Stimulated activated CD4-positive, alpha-beta T cell treated with anti-CD3 and anti-CD28 coated beads, TNF-alpha, amount 100 ng/mL, for 4 hours (primary cell): ENCODE measurements around the gene BTNL3.
"Not testable (repeated sequence)": the region's sequence is repeated elsewhere in the genome, so short reads cannot be mapped to it uniquely, and the experiment has no call there.

ENCODE experiments used
- DNase-seq, 3 experiments: peaks; one replicate each; pipeline ENCODE4 v3.0.0-alpha.2; 2020; ENCODE audit warnings: low read depth in 3 of 3

Gene BTNL3, protein sequence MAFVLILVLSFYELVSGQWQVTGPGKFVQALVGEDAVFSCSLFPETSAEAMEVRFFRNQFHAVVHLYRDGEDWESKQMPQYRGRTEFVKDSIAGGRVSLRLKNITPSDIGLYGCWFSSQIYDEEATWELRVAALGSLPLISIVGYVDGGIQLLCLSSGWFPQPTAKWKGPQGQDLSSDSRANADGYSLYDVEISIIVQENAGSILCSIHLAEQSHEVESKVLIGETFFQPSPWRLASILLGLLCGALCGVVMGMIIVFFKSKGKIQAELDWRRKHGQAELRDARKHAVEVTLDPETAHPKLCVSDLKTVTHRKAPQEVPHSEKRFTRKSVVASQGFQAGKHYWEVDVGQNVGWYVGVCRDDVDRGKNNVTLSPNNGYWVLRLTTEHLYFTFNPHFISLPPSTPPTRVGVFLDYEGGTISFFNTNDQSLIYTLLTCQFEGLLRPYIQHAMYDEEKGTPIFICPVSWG

DNA sequence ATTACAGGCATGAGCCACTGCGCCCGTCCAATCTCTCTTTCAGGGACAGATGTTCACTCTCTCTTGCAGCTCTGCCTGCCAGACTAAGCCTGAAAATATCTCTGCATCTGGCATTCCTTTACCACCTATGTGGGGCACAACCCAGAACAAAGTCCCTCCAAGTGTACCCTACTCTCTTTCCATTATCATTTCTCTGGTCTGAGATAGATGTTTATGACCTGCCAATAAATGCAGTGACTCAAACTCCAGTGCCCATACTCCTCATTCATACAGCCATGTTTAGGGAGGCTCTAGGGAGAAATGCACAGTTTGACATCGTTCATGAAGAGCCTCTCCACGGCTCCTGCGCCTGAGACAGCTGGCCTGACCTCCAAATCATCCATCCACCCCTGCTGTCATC lies at the start of gene BTNL3:
BTNL3 (plus strand) TSS at position 255 of the 400 bp plus-strand sequence. CDS start 183 bp downstream, outside the sequence.
- DNase-seq, result no peak

DNA sequence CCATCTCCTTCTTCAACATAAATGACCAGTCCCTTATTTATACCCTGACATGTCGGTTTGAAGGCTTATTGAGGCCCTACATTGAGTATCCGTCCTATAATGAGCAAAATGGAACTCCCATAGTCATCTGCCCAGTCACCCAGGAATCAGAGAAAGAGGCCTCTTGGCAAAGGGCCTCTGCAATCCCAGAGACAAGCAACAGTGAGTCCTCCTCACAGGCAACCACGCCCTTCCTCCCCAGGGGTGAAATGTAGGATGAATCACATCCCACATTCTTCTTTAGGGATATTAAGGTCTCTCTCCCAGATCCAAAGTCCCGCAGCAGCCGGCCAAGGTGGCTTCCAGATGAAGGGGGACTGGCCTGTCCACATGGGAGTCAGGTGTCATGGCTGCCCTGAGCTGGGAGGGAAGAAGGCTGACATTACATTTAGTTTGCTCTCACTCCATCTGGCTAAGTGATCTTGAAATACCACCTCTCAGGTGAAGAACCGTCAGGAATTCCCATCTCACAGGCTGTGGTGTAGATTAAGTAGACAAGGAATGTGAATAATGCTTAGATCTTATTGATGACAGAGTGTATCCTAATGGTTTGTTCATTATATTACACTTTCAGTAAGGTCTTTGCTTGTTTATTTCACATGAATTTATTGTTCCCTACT lies 38.2 kb upstream of the BTNL3 start:
- no peak for DNase-seq

DNA sequence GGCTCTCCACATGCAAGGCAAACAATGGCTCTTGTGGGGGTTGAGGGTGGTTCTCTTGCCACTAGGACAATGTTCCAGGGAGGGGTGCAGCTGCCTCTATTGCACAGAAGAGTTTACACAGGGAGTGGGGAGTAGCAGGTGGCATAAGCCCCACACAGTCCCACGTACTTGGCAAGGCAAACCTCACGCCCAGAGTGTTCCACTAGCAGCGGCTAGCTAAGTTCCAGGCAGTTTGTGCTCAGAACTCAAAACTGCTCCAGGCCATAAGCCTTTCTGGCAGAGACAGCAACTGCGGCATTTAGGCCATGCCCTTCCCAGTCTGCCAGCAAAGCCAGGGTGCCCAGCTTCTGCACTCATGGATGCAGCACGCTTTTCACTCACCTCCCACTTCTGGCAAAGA lies 29.0 kb upstream of the BTNL3 start:
- DNase-seq, result no peak

DNA sequence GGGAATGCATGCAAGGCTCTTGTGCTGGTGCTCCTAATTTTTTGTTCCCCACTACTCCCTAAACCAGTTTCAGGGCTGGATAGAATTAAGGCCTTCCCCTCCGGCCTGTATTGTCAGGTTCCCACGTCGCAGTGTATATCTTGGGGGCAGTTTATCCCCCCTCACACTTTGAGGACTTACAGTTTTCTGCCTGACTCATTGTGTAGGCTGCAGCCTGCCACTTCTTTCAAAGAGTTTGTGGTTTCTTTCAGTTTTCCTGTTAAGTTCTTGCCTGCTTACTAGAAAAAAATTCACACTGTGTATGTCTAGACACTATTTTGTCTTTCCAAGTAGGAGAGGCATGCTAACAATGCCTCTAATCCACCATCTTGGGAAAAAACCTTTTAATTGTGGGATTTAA lies 28.4 kb upstream of the BTNL3 start:
- DNase-seq, result no peak

DNA sequence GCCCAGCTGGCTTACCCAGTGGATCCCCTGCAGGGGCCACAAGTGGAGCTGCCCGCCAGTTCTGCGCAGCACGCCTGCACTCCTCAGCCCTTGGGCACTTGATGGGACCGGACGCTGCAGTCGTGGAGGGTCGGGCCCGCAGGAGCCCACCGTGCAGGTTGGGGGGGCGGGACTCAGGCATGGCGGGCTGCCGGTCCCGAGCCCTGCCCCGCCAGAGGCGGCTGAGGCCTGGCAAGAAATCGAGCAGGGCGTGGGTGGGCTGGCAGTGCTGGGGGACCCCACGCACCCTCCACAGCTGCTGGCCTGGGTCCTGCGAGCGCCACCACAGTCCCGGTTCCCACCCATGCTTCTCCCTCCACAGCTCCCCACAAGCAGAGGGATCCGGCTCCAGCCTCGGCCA lies 19.2 kb upstream of the BTNL3 start:
- no peak for DNase-seq

DNA sequence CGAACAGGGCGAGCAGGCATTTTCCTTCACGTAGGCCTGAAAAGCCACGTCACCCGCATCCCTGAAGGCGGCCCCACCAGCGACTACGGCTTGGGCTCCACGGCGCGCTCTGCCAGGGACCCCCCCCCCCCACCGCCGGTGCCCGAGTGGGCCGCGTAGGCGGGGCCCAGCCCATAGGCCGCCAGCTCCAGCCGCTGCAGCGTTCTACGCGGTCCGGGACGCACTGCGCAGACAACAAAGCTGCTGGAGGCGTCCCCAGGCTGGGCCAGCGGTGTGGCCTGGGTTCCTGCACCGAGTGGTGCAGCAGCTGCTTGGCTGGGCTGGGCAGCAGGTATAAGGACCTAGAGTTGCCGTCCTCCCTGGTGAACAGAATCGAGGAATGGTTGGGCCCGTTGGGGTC lies 18.3 kb upstream of the BTNL3 start:
- no peak for DNase-seq

DNA sequence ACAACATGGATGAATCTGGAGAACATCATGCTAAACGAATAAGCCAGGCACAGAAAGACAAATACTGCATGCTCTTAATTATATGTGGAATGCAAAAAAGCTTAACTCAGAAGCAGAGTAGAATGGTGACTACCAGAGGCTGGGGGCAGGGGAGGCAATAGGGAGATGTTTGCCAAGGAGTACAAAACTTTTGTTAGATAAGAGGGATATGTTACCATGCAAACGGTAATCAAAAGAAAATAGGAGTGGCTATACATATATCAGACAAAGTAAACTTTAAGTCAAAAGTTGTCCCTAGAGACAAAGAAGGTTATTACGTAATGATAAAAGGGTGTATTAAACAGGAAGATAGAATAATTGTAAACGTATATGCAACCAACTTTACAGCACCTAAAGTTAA lies 17.8 kb upstream of the BTNL3 start:
- no peak for DNase-seq

DNA sequence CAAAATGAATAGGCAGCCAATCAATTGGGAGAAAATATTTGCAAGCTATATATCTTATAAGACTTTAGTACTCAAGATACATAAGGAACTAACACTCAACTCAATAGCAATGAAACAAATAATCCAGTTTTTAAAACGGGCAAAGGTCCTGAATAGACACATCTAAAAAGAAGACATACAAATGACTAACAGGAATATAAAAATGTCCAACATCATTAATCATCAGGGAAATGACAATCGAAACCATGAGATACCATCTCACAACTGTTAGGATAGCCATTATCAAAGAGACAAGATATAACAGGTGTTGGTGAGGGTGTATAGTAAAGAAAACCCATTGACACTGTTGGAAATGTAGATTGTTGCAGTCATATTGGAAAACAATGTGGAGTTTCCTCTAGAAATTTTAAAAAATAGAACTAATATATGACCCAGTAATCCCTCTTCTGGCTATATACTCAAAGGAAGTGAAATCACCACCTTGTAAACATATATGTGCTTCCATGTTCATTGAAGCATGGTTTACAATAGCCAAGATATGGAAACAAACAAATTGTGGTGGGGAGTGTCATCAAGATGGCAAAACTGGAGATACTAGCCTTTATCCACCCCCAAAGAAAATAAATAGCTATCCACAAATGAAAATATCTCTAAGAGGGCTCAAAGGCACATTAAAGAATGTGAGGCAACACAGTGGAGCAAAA lies 13.9 kb upstream of the BTNL3 start:
- no peak for DNase-seq

DNA sequence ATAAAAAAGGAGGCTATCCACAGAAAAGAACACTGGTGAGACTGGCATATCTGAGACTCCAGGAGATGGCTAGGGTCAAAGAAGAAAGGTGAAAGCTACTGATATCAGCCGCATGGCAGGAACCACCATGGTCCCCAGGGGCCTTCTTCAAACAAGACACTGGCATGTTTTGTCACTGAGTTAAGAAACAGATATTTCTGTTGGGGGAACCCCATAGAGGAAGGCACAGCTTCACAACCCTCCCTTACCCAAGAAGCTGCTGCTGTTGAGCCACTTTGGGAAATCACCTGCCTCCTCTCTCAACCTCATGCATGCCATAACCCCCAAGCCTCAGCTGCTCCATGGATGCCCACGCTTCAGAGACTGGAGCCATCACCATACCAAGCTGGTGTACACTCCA lies 13.3 kb upstream of the BTNL3 start:
- DNase-seq, result no peak

DNA sequence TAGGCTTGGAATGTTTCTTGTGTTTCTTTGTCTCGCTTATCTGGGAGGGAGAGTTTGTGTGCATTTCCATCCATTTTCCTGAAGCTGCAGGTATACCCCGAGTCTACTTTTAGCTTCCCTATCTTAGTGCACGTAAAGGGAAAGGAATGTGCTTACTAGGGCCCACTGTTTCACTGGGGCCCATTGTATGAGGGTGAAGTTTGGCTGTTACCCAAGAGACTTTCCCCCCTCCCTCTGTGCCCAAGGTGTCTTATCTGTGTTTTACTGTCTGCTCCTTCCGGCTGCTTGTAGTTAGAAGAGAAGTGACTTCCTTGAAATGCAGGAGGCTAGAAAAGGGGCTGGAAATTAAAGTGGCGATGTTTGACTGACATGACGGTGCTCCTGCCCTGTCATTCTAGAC lies 12.1 kb upstream of the BTNL3 start:
- no peak for DNase-seq

DNA sequence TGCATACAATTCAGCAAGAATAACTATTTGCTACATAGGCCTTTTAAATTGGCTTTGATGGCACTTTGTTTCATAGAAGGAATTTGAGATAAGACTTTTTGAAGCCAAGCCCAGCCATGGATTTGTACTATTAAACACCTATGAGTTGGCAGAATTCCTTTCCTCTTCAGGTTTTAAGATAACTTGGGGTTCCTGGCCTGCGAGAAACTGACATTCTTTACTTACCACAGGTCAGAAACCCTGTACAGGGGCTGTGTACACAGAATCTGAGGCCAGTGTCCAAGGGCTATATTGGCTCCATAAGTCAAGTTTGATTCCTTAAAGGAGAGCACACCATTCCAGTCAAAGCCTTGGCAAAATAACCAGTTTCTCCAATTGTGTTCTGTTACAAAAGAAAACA lies 10.8 kb upstream of the BTNL3 start:
- DNase-seq, result no peak

DNA sequence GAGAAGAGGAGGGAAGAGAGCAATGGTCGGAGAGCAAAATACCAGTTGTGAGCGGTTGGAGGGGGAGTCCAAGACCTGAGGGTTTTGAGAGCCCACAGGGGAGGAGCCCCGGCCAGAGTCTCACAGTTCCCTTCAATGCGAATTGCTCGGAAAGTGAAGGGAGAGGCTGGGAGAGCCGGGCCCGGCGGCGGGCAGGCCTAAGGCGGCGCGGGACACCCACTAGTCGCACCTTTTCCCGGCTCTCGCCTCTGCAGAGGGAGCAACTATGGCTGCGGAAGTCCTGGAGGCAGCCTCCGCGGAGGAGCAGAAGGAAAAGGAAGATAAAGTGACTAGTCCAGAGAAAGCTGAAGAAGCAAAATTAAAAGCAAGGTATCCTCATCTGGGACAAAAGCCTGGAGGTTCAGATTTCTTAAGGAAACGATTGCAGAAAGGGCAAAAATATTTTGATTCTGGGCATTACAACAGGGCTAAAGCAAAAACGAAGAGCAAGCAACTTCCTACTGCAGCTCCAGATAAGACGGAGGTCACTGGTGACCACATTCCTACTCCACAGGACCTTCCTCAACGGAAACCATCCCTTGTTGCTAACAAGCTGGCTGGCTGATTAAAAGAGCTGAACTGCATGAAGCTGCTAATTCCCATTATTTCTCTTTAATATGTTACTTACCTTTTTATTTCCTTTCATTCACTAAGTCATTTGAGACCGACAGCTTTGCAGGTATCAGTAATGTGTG lies 6.5 kb upstream of the BTNL3 start:
- no peak for DNase-seq

DNA sequence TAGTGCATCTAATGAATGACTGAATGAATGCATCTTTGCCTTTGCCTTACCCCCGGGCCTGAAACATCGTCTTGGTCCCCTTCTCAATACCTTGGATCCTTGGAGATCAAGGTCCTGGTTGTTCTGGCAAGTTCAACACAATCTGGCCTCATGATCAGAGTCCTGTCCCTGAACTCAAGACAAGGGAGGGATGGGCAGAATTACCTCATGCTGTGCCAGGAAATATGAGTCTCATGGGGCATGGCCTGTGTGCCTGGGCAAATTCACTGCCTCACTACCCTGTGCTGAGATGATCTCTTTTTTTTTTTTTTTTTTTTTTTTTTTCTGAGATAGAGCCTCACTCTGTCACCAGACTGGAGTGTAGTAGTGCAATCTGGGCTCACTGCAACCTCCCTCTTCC lies 630 bp upstream of the BTNL3 start:
- DNase-seq, result no peak

DNA sequence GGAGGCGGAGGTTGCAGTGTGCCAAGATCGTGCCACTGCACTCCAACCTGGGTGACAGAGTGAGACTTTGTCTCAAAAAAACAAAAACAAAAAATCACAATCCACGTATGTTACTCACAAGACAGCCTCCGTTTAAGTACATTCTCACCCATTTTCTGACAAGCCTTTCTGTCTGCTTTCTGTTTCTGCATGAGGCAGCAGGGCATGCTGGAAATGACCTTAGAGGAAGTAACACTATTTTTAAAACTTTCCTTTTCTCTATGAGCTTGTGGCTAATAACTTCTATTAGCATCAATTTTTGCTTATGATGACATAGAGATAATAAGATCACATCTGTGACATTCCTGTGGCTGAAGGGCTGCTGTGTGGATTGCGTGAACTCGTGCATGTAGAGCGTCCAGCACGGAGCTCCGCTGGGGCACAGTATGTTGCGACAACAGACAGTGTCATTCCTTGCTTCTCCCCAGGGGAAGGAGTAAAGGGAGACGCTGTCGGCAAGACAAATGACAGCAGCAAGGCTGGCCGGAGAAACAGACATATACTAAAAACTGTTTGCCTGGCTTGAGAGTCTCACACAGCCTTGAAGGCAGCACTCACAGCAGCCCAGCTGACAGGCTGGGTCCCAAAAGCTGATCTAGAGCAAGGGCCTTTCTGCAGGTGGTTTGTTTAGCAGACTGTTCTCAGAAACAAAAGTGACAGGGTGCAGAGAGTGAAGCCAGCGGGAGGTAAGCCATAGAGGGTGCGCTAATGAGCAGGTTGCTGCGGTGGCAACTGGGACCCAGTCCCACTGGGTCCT lies 1.6 kb downstream of the BTNL3 start:
- DNase-seq, result no peak

DNA sequence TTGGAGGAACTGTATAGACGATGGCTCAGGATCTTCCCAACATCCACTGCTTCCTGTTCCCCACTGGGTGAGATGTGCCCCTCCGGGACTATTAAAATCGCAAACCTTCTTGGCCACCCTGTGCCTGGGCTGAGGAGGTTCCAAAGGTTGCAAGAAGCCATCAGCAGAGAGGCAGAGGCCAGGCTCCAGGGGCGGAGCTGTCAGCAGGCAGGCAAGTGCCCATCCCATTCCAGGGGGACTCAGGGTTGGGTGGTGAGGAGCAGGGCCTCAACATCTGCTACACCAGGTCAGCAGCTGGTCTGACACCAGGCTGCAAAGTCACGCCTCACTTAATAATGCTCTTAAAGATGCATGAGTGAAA lies 2.2 kb downstream of the BTNL3 start:
- no peak for DNase-seq

DNA sequence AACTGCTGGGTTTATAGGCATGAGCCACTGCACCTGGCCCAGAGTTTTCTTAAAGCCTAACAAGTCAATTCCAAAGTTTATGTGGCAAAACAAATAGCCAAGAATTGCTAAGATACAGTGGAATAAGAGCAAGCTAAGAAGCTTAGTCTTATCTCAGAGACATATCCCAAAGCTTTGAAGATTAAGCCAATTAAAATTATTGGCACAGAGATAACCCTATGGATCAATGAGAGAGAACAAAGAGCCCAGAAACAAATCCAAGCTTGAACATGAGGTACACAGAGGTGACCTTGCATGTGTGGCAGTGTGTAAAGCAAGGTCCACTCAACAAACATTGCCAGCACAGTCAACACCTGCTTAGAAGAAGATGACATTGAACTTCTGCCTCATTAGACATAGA lies 13.3 kb downstream of the BTNL3 start:
- DNase-seq, result no peak

DNA sequence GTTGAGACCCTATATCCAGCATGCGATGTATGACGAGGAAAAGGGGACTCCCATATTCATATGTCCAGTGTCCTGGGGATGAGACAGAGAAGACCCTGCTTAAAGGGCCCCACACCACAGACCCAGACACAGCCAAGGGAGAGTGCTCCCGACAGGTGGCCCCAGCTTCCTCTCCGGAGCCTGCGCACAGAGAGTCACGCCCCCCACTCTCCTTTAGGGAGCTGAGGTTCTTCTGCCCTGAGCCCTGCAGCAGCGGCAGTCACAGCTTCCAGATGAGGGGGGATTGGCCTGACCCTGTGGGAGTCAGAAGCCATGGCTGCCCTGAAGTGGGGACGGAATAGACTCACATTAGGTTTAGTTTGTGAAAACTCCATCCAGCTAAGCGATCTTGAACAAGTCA lies 17.1 kb downstream of the BTNL3 start:
- no peak for DNase-seq

DNA sequence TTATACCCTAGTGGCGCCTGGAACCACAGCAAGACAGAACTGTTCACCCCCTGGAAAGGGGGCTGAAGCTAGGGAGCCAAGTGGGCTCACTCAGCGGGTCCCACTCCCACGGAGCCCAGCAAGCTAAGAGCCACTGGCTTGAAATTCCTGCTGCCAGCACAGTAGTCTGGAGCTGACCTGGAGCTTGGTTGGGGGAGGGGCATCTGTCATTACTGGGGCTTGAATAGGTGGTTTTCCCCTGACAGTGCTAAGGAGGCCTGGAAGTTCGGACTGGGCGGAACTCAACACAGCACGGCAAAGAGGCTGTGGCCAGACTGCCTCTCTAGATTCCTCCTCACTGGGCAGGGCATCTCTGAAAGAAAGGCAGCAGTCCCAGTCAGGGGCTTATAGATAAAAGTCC lies 19.5 kb downstream of the BTNL3 start:
- DNase-seq, result no peak

DNA sequence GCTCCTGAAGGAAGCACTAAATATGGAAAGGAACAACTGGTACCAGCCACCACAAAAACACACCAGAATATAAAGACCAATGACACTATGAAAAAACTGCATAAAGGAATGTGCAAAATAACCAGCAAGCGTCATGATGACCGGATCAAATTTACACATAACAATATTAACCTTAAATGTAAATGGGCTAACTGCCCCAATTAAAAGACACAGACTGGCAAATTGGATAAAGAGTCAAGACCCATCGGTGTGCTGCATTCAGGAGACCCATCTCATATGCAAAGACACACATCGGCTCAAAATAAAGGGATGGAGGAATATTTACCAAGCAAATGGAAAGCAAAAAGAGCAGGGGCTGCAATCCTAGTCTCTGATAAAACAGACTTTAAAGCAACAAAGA lies 21.4 kb downstream of the BTNL3 start:
- not testable (repeated sequence) for DNase-seq

DNA sequence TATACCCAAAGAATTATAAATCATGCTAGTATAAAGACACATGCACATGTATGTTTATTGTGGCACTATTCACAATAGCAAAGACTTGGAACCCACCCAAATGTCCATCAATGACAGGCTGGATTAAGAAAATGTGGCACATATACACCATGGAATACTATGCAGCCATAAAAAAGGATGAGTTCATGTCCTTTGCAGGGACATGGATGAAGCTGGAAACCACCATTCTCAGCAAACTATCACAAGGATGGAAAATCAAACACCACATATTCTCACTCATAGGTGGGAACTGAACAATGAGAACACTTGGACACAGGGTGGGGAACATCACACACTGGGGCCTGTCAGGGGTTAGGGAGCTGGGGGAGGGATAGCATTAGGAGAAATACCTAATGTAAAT lies 26.0 kb downstream of the BTNL3 start:
- DNase-seq, result not testable (repeated sequence)

DNA sequence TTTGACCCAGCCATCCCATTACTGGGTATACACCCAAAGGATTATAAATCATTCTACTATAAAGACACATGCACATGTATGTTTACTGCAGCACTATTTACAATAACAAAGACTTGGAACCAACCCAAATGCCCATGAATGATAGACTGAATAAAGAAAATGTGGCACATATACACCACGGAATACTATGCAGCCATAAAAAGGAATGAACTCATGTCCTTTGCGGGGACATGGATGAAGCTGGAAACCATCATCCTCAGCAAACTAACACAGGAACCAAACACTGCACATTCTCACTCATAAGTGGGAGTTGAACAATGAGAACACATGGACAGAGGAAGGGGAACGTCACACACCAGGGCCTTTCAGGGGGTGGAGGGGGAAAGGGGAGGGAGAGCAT lies 28.8 kb downstream of the BTNL3 start:
- DNase-seq, result not testable (repeated sequence)
